ENCODE data around the gene TUBB.

Gene TUBB

DNA sequence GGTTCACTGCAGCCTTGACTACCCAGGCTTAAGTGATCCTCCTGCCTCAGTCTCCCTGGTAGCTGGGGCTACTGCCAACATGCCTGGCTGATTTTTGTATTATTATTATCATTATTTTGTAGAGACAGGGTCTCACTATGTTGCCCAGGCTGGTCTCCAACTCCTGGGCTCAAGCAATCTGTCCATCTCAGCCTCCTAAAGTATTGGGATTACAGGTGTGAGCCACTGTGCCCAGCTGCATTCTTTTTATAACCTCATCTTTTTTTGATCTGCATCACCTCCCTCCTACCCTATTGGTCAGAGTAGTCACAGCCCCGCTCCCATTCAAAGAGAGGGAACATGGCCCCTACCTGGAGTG is 47.8 kb downstream of the TUBB start:
- no peak for TF ChIP-seq TAF1 (IDR thresholded peaks at IDR 0.05; ENCODE audit: low read depth, low read length)
- no peak for TF ChIP-seq SPI1 (IDR thresholded peaks at IDR 0.05; ENCODE audit: low read depth, low read length)
- TF ChIP-seq POLR2AphosphoS5 (IDR thresholded peaks at IDR 0.05; ENCODE audit: low read depth, low read length) = no peak
- no peak for TF ChIP-seq POU2F2 (IDR thresholded peaks at IDR 0.05; ENCODE audit: low read depth, low read length)
- TF ChIP-seq PAX5 (IDR thresholded peaks at IDR 0.05; ENCODE audit: insufficient read depth, low read length, severe bottlenecking) = no peak
- no peak for TF ChIP-seq POLR2A (IDR thresholded peaks at IDR 0.05; ENCODE audit: low read depth, low read length)
- no peak for DNase-seq (ENCODE audit: insufficient read length, low spot score)
- no peak for FAIRE-seq

- TF ChIP-seq POLR2A (IDR thresholded peaks at IDR 0.05; ENCODE audit: low read depth, low read length) (no peak), POLR2AphosphoS5 (IDR thresholded peaks at IDR 0.05; ENCODE audit: low read depth, low read length) (no peak), POU2F2 (IDR thresholded peaks at IDR 0.05; ENCODE audit: low read depth, low read length) (no peak), PAX5 (IDR thresholded peaks at IDR 0.05; ENCODE audit: insufficient read depth, low read length, severe bottlenecking) (no peak), SPI1 (IDR thresholded peaks at IDR 0.05; ENCODE audit: low read depth, low read length) (no peak), TAF1 (IDR thresholded peaks at IDR 0.05; ENCODE audit: low read depth, low read length) (no peak)
- DNase-seq (ENCODE audit: insufficient read length, low spot score) = no peak
- no peak for FAIRE-seq
Measured at GRCh38 chr6:30768634-30769087, 48.5 kb downstream of the TUBB start.

- FAIRE-seq = peak; percentile 66
- TF ChIP-seq POU2F2 (IDR thresholded peaks at IDR 0.05; ENCODE audit: low read depth, low read length) (no peak), PAX5 (IDR thresholded peaks at IDR 0.05; ENCODE audit: insufficient read depth, low read length, severe bottlenecking) (no peak), POLR2AphosphoS5 (IDR thresholded peaks at IDR 0.05; ENCODE audit: low read depth, low read length) (no peak), SPI1 (IDR thresholded peaks at IDR 0.05; ENCODE audit: low read depth, low read length) (peak; percentile 59), TAF1 (IDR thresholded peaks at IDR 0.05; ENCODE audit: low read depth, low read length) (no peak), POLR2A (IDR thresholded peaks at IDR 0.05; ENCODE audit: low read depth, low read length) (no peak)
- no peak for DNase-seq (ENCODE audit: insufficient read length, low spot score)
Measured at GRCh38 chr6:30769088-30769852, 49.1 kb downstream of the TUBB start.

- no peak for FAIRE-seq
- DNase-seq (ENCODE audit: insufficient read length, low spot score) = no peak
- no peak for TF ChIP-seq PAX5 (IDR thresholded peaks at IDR 0.05; ENCODE audit: insufficient read depth, low read length, severe bottlenecking)
- no peak for TF ChIP-seq POLR2A (IDR thresholded peaks at IDR 0.05; ENCODE audit: low read depth, low read length)
- no peak for TF ChIP-seq SPI1 (IDR thresholded peaks at IDR 0.05; ENCODE audit: low read depth, low read length)
- no peak for TF ChIP-seq TAF1 (IDR thresholded peaks at IDR 0.05; ENCODE audit: low read depth, low read length)
- no peak for TF ChIP-seq POU2F2 (IDR thresholded peaks at IDR 0.05; ENCODE audit: low read depth, low read length)
- TF ChIP-seq POLR2AphosphoS5 (IDR thresholded peaks at IDR 0.05; ENCODE audit: low read depth, low read length) = no peak
Measured at GRCh38 chr6:30769853-30770524, 49.8 kb downstream of the TUBB start.

DNA sequence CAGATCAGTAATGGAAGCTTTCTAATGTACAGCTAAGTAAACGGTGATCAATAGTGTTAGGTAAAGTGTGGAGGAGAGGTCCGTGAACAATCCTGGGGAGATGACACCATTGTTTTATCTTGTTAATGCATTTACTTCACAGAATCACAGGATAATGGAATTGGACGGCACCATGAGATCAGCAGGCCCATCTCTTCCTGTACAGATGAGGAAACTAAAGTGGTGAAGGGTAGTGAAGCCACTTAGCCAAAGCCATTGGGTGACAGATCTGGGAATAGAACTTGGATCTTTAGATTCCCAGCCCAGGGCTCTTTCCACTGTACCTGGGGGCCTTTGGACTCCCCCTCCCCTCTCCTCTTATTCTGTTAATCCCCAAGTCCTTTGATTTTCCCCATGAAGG is 50.4 kb downstream of the TUBB start:
- DNase-seq (ENCODE audit: insufficient read length, low spot score) (no peak), FAIRE-seq (no peak)
- TF ChIP-seq SPI1 (IDR thresholded peaks at IDR 0.05; ENCODE audit: low read depth, low read length) (no peak), POU2F2 (IDR thresholded peaks at IDR 0.05; ENCODE audit: low read depth, low read length) (no peak), POLR2A (IDR thresholded peaks at IDR 0.05; ENCODE audit: low read depth, low read length) (no peak), TAF1 (IDR thresholded peaks at IDR 0.05; ENCODE audit: low read depth, low read length) (no peak), PAX5 (IDR thresholded peaks at IDR 0.05; ENCODE audit: insufficient read depth, low read length, severe bottlenecking) (no peak), POLR2AphosphoS5 (IDR thresholded peaks at IDR 0.05; ENCODE audit: low read depth, low read length) (no peak)

DNA sequence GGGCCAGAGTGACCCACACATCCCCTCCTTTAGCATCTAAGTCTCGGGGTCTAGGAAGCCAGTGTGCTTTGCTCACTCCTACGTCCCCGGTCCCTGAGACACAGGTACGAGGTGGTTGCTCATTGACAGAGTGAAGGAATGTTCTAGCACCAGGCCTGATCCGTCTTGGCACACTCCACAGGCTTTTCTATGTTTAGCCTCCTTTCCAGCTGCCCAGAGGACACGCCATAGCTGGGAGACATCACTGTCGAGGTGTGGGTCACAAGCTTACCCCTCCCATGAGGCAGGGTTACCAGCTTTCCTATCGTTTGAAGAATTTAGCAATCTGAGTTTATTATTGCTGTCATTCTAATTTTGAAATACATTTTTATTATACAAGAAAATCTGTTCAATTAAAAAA is 54.5 kb downstream of the TUBB start:
- no peak for TF ChIP-seq TAF1 (IDR thresholded peaks at IDR 0.05; ENCODE audit: low read depth, low read length)
- DNase-seq (ENCODE audit: insufficient read length, low spot score) = no peak
- FAIRE-seq = no peak
